Measurements from ENCODE around the gene ABCF3. TPM values are rescaled to one million over a fixed set of nuclear protein-coding genes. Genes with fewer than 3 reads are reported as not detected.

ABCF3 gene
- total RNA-seq, 1 experiment from 2014 or later: 68.8 TPM

- intact Hi-C loops (cut with micrococcal nuclease; ENCODE audit: unreplicated experiment): no loop called here
- H3K4me3 ChIP-seq (ENCODE audit: low read depth, low read length): no peak overlapping the region
- H3K4me1 Mint-ChIP-seq (ENCODE audit: low read depth, unreplicated experiment): peaks cover 7% of the 10 kb centered on the region
- TF ChIP-seq, protein P1, sequence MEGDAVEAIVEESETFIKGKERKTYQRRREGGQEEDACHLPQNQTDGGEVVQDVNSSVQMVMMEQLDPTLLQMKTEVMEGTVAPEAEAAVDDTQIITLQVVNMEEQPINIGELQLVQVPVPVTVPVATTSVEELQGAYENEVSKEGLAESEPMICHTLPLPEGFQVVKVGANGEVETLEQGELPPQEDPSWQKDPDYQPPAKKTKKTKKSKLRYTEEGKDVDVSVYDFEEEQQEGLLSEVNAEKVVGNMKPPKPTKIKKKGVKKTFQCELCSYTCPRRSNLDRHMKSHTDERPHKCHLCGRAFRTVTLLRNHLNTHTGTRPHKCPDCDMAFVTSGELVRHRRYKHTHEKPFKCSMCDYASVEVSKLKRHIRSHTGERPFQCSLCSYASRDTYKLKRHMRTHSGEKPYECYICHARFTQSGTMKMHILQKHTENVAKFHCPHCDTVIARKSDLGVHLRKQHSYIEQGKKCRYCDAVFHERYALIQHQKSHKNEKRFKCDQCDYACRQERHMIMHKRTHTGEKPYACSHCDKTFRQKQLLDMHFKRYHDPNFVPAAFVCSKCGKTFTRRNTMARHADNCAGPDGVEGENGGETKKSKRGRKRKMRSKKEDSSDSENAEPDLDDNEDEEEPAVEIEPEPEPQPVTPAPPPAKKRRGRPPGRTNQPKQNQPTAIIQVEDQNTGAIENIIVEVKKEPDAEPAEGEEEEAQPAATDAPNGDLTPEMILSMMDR (IDR thresholded peaks at IDR 0.05; ENCODE audit: insufficient read depth in 1 of 2, low read depth in 1 of 2, low read length in 1 of 2, severe bottlenecking in 1 of 2, unreplicated experiment in 1 of 2): no peak
- peaks cover 4% of the 10 kb centered on the region for H3K36me3 Mint-ChIP-seq (ENCODE audit: insufficient read depth, unreplicated experiment)
- ChIA-PET POLR2A (no interaction called here), CTCF (no interaction called here)
- H3K27ac Mint-ChIP-seq (ENCODE audit: unreplicated experiment): no peak overlapping the region
- H3K9me3 Mint-ChIP-seq (ENCODE audit: unreplicated experiment): no peaks in the 10 kb centered on the region
- DNase-seq: no peak
- peaks cover 9% of the 10 kb centered on the region for H3K4me1 ChIP-seq
- no peak overlapping the region for H3K4me3 Mint-ChIP-seq (ENCODE audit: unreplicated experiment)
- H3K9me3 ChIP-seq: no peaks in the 10 kb centered on the region
- BruUV-seq (replicated peaks): no TSS peak
- peaks cover 3% of the 10 kb centered on the region for H3K27me3 ChIP-seq (replicated peaks; ENCODE audit: control insufficient read depth, insufficient read depth, low read length)
- peaks cover 15% of the 10 kb centered on the region for H3K27me3 Mint-ChIP-seq (ENCODE audit: insufficient read depth, unreplicated experiment)
- no peaks in the 10 kb centered on the region for H3K36me3 ChIP-seq (ENCODE audit: control insufficient read depth, insufficient read depth, low read length)
Measured at GRCh38 chr3:184233127-184233843, 47.3 kb downstream of the ABCF3 start.

GRCh38 chr3:184234224-184234623, 48.2 kb downstream of the ABCF3 start:
- H3K27me3 ChIP-seq (replicated peaks; ENCODE audit: control insufficient read depth, insufficient read depth, low read length): no peaks in the 10 kb centered on the region
- peaks cover 7% of the 10 kb centered on the region for H3K4me1 Mint-ChIP-seq (ENCODE audit: low read depth, unreplicated experiment)
- no peaks in the 10 kb centered on the region for H3K36me3 ChIP-seq (ENCODE audit: control insufficient read depth, insufficient read depth, low read length)
- BruUV-seq (replicated peaks): no TSS peak
- TF ChIP-seq, protein P1 (IDR thresholded peaks at IDR 0.05; ENCODE audit: insufficient read depth in 1 of 2, low read depth in 1 of 2, low read length in 1 of 2, severe bottlenecking in 1 of 2, unreplicated experiment in 1 of 2): no peak
- H3K27ac Mint-ChIP-seq (ENCODE audit: unreplicated experiment): no peak overlapping the region
- H3K4me1 ChIP-seq: peaks cover 8% of the 10 kb centered on the region
- intact Hi-C loops (cut with micrococcal nuclease; ENCODE audit: unreplicated experiment): no loop called here
- ChIA-PET CTCF (no interaction called here), POLR2A (no interaction called here)
- no peak overlapping the region for H3K4me3 Mint-ChIP-seq (ENCODE audit: unreplicated experiment)
- no peak overlapping the region for H3K4me3 ChIP-seq (ENCODE audit: low read depth, low read length)
- no peaks in the 10 kb centered on the region for H3K9me3 ChIP-seq
- peaks cover 4% of the 10 kb centered on the region for H3K36me3 Mint-ChIP-seq (ENCODE audit: insufficient read depth, unreplicated experiment)
- peaks cover 15% of the 10 kb centered on the region for H3K27me3 Mint-ChIP-seq (ENCODE audit: insufficient read depth, unreplicated experiment)
- peak in 1 of 2 experiments; percentile 20 for DNase-seq
- no peaks in the 10 kb centered on the region for H3K9me3 Mint-ChIP-seq (ENCODE audit: unreplicated experiment)

DNA sequence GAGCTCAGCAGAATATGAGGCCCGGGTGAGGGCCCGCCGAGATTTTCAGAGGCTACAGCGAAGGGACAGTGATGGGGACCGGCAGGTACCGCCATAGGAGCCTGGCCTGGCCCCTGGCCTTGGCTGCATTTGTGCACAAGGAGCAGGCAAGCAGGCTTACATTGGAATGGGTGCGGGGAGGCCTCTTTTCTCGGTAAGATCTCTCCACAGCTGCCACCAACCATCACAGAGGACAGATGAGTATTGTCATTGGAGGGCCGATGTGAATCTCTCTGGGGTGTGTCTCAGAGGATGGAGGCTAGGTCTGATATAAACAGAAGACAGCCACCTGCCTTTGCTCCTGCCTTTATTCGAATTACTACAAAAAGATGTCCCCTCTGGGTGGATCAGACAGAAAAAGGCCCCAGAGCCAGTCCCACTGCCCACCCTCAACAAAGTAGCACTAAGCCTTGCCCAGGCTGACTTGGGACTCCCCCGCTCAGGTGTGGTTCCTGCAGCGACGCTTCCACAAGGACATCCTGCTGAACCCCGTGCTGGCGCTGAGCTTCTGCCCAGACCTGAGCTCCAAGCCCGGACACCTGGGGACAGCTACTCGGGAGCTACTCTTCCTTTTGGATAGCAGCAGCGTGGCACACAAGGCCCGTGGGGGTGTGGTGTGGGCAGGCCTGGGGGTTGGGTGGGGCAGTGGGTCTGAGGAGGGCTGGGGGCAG, 48.8 kb downstream of the ABCF3 start:
- Mint-ChIP-seq H3K36me3 (ENCODE audit: insufficient read depth, unreplicated experiment) (peaks cover 6% of the 10 kb centered on the region), H3K4me1 (ENCODE audit: low read depth, unreplicated experiment) (peaks cover 7% of the 10 kb centered on the region), H3K4me3 (ENCODE audit: unreplicated experiment) (no peak overlapping the region), H3K9me3 (ENCODE audit: unreplicated experiment) (no peaks in the 10 kb centered on the region), H3K27me3 (ENCODE audit: insufficient read depth, unreplicated experiment) (peaks cover 15% of the 10 kb centered on the region), H3K27ac (ENCODE audit: unreplicated experiment) (no peak overlapping the region)
- DNase-seq: no peak
- H3K36me3 ChIP-seq (ENCODE audit: control insufficient read depth, insufficient read depth, low read length): no peaks in the 10 kb centered on the region
- no TSS peak for BruUV-seq (replicated peaks)
- TF ChIP-seq, protein P1 (IDR thresholded peaks at IDR 0.05; ENCODE audit: insufficient read depth in 1 of 2, low read depth in 1 of 2, low read length in 1 of 2, severe bottlenecking in 1 of 2, unreplicated experiment in 1 of 2): no peak
- CTCF ChIA-PET: no interaction called here
- peaks cover 2% of the 10 kb centered on the region for H3K4me1 ChIP-seq
- POLR2A ChIA-PET: interaction anchor here (0.7 kb wide), 1 partner anchor 48 kb away, joined by 6 read pairs; no protein-coding TSS in a partner anchor
- H3K9me3 ChIP-seq: no peaks in the 10 kb centered on the region
- intact Hi-C loops (cut with micrococcal nuclease; ENCODE audit: unreplicated experiment): no loop called here
- H3K27me3 ChIP-seq (replicated peaks; ENCODE audit: control insufficient read depth, insufficient read depth, low read length): no peaks in the 10 kb centered on the region
- H3K4me3 ChIP-seq (ENCODE audit: low read depth, low read length): no peak overlapping the region
